Activated T-helper 2 cell treated with anti-CD3 and anti-CD28 coated beads, Interferon-gamma antibody, Interleukin-2, Interleukin-4, amounts not matched to agents 10 μg/mL and 5 μg/mL and 100 μg/mL, durations not matched to agents 14 hours and 24 hours and 36 hours (primary cell): Measurements from ENCODE around the gene KCNJ8. TPM values are rescaled to one million over a fixed set of nuclear protein-coding genes. Genes with fewer than 3 reads are reported as not detected.

Experiments
- DNase-seq: peaks from one replicate; pipeline ENCODE4 v3.0.0; 2021; ENCODE audit warnings: low spot score
- H3K27ac Mint-ChIP-seq: one replicate; pipeline ENCODE4 v1.8.0; 2021; ENCODE audit warnings: mixed read lengths
- H3K27me3 Mint-ChIP-seq: one replicate; pipeline ENCODE4 v1.8.0; 2021; ENCODE audit warnings: low read depth, mixed read lengths
- H3K36me3 Mint-ChIP-seq: one replicate; pipeline ENCODE4 v1.8.0; 2021; ENCODE audit warnings: low read depth, mixed read lengths
- H3K4me1 Mint-ChIP-seq: one replicate; pipeline ENCODE4 v1.8.0; 2021; ENCODE audit warnings: low read depth, mixed read lengths
- H3K4me3 Mint-ChIP-seq: one replicate; pipeline ENCODE4 v1.8.0; 2021; ENCODE audit warnings: low read depth, mild to moderate bottlenecking, moderate library complexity, mixed read lengths
- H3K9me3 Mint-ChIP-seq: one replicate; pipeline ENCODE4 v1.8.0; 2021; ENCODE audit warnings: mixed read lengths
- intact Hi-C: fragments of 100-400 bp; cut with micrococcal nuclease; formaldehyde crosslinking; loops from one replicate; pipeline ENCODE4 v1.15.1; 2023
- total RNA-seq: library from RNA; stranded (reverse); gene quantifications from 2 replicates; pipeline ENCODE4 v1.2.3, GENCODE V29; 2022

The KCNJ8 gene
- total RNA-seq, 1 donor from 2014 or later: not detected

DNA sequence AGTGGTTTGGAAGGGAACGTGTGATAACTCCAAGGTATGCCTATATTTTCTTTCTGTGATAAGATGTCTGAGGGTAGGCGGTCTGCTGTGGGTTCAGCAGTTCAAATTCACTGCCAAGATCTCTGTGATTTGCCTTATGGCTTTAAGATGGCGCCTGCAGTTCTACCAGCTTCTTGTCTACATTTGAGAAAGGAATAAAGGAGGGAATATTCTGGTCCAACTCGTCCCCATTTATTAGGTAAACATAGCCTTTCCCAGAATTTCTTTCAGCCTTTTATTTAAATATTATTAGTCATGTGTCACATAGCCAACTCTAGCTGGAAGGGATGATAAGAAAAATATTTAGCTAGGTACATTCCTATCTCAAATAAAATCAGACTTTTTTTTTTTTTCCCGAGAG lies 48.8 kb downstream of the KCNJ8 start:
- Mint-ChIP-seq H3K36me3 (no peaks in the 10 kb centered on the region), H3K27me3 (no peaks in the 10 kb centered on the region), H3K4me3 (no peak overlapping the region), H3K9me3 (no peaks in the 10 kb centered on the region), H3K4me1 (no peaks in the 10 kb centered on the region), H3K27ac (no peak overlapping the region)
- intact Hi-C loops: no loop called here
- no peak for DNase-seq

DNA sequence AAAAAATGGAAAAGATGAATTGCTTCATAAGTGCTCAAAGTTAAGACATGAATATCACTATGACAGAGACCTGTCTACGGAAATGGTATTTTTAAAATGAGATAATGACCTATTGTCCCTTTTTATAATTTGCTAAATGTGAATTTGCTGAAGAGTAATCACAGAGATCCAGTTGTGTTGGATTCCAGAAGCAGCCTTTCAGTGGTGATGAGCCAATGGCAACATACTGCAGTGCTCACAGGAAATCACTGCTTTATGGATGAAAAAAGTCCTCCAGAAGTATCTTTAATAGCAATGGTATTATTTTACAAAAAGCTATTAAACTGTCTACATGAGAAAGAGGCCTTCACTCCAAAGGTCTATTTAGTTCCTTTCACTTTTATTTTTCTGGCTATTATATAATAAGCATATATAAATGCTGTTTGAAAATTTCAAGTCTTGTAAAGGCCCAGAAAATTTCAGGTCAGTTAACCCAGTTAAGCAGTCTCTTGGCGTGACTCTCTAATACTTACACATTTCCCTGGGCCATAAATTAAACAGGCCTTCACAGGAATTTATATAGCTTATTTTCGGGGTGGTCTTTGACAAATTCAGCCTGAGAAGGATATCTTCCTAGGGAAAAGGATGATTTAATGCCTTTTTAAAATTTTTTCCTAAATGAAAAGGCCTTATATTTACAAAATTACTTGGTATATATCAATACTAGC lies 55.4 kb downstream of the KCNJ8 start:
- H3K27ac Mint-ChIP-seq: no peak overlapping the region
- no peak overlapping the region for H3K4me3 Mint-ChIP-seq
- no peaks in the 10 kb centered on the region for H3K9me3 Mint-ChIP-seq
- intact Hi-C loops: no loop called here
- H3K4me1 Mint-ChIP-seq: no peaks in the 10 kb centered on the region
- H3K27me3 Mint-ChIP-seq: no peaks in the 10 kb centered on the region
- DNase-seq: no peak
- H3K36me3 Mint-ChIP-seq: no peaks in the 10 kb centered on the region

DNA sequence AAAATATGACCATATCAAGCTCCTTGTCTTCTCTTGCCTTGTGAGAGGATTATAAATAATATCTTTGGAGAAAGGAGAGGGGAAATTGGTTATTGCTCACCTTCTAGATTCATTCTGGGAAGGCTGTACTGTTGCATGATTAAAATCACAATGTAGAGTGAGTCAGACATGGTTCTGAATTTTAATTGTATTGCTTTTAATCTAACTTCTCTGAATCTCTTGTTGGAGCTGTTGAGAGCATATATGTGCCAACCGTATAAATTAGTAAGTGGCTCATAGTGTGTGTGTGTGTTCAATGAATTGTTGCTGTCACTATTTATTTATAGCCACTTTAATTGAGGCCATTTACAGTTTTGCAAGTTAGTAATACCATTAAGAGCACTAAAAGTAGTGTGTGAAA lies 56.1 kb downstream of the KCNJ8 start:
- H3K27me3 Mint-ChIP-seq: no peaks in the 10 kb centered on the region
- H3K9me3 Mint-ChIP-seq: no peaks in the 10 kb centered on the region
- no peak overlapping the region for H3K27ac Mint-ChIP-seq
- no peak for DNase-seq
- H3K4me3 Mint-ChIP-seq: no peak overlapping the region
- intact Hi-C loops: no loop called here
- no peaks in the 10 kb centered on the region for H3K4me1 Mint-ChIP-seq
- no peaks in the 10 kb centered on the region for H3K36me3 Mint-ChIP-seq

DNA sequence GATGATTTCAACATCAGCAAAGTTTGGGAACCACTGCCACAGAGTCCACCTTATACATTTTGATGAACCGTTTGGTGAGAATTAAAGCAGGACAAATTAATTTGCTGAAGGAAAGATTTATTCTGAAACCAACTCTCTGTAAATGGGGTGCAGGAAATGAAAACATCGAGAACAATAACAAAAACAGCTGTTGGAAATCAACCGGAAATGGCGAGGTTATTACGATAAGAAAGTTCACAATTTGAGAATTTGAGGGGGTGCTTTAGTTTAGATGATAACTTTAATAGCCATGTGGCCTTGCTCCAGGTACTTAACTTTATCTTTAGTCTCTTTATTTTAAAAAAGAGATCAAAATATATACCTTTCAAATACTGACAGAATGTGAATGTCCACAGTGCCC lies 56.7 kb downstream of the KCNJ8 start:
- Mint-ChIP-seq H3K4me3 (no peak overlapping the region), H3K27me3 (no peaks in the 10 kb centered on the region), H3K9me3 (no peaks in the 10 kb centered on the region), H3K36me3 (no peaks in the 10 kb centered on the region), H3K4me1 (no peaks in the 10 kb centered on the region), H3K27ac (no peak overlapping the region)
- intact Hi-C loops: no loop called here
- no peak for DNase-seq

DNA sequence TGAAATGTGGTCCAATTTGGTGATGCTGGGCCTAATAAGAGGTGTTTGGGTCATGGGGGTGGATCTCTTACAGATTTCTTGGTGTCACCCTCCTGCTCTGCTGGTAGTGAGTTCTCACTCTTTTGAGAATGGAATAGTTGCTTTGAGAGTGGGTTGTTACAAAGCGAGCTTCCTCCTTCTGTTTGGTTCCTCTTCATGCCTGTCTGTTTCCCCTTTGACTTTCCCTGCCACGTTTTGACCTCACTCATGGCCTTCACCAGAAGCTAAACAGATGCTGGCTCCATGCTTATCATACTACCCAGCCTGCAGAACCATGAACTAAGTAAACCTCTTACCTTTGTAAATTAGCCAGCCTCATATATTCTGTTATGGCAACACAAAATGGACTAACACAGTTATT lies 59.1 kb downstream of the KCNJ8 start:
- DNase-seq: no peak
- Mint-ChIP-seq H3K27me3 (no peaks in the 10 kb centered on the region), H3K4me3 (no peak overlapping the region), H3K36me3 (no peaks in the 10 kb centered on the region), H3K4me1 (peaks cover 3% of the 10 kb centered on the region), H3K27ac (no peak overlapping the region), H3K9me3 (no peaks in the 10 kb centered on the region)
- intact Hi-C loops: no loop called here

Other genes starting within 250 kb of the KCNJ8 start
- gene SPX, start 248.4 kb downstream of the KCNJ8 start, total RNA-seq: 1.1 and 1.6 TPM in 2 replicates
- gene GYS2, start 169.9 kb downstream of the KCNJ8 start, total RNA-seq: 0.07 and 0.14 TPM in 2 replicates
- 1,305 and 1,321 TPM in 2 replicates for gene LDHB, start 116.9 kb downstream of the KCNJ8 start, total RNA-seq
- gene ABCC9, start 166.7 kb upstream of the KCNJ8 start, total RNA-seq: 0.02 and 0.07 TPM in 2 replicates